ENCODE results near the gene PTCSC3.

PTCSC3 gene

GRCh38 chr14:36176524-36176923 lies at the start of gene PTCSC3:
TSS of gene PTCSC3 (minus strand) at chr14:36176722.
- Histone ChIP-seq H3K27me3 (ENCODE audit: control insufficient read depth in 2 of 2, insufficient read depth in 2 of 2, low read length in 2 of 2) (no peaks in the 10 kb centered on the region), H3K9ac (ENCODE audit: low read depth in 1 of 2, low read length in 2 of 2) (no peak within 1 kb of the TSS), H3K4me1 (ENCODE audit: control insufficient read depth in 2 of 2, insufficient read depth in 2 of 2, low read length in 2 of 2) (no peaks in the 10 kb centered on the region), H3K36me3 (ENCODE audit: control insufficient read depth in 2 of 2, insufficient read depth in 2 of 2, low read length in 2 of 2) (no peaks in the 10 kb centered on the region), H3K4me3 (ENCODE audit: low read length in 2 of 2) (no peak within 1 kb of the TSS), H3K9me3 (ENCODE audit: control insufficient read depth in 2 of 2, low read length in 2 of 2) (no peaks in the 10 kb centered on the region), H3K27ac (ENCODE audit: low read depth in 2 of 2, low read length in 2 of 2) (no peak within 1 kb of the TSS)

DNA sequence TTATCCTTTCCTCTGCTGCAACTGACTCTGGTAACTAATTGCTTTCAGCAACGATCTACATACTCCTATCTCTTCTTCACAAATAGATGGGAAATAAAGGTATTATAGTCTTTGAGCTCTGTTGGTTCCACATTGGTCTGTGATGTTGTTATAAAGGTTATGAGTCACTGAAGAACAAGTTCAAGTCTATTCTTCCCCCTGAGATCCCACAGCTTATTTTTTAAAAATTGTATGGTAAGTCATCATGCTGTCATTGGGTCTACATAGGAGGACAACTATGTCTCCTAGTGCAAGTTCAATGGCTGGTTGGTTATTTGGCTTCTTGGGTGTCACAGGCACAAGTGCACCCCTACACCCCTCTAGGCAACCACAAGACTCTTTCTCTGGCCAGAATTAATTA lies 49.6 kb upstream of the PTCSC3 start:
- no peaks in the 10 kb centered on the region for H3K9me3 ChIP-seq (ENCODE audit: control insufficient read depth in 2 of 2, low read length in 2 of 2)
- H3K27ac ChIP-seq (ENCODE audit: low read depth in 2 of 2, low read length in 2 of 2) = no peak overlapping the region
- no peak overlapping the region for H3K4me3 ChIP-seq (ENCODE audit: low read length in 2 of 2)

GRCh38 chr14:36224176-36224575 lies 47.7 kb upstream of the PTCSC3 start:
- Histone ChIP-seq H3K4me1 (ENCODE audit: control insufficient read depth in 2 of 2, insufficient read depth in 2 of 2, low read length in 2 of 2) (peaks cover 6 to 14% of the 10 kb centered on the region in 2 donors), H3K4me3 (ENCODE audit: low read length in 2 of 2) (no peak overlapping the region), H3K27me3 (ENCODE audit: control insufficient read depth in 2 of 2, insufficient read depth in 2 of 2, low read length in 2 of 2) (no peaks in the 10 kb centered on the region), H3K27ac (ENCODE audit: low read depth in 2 of 2, low read length in 2 of 2) (no peak overlapping the region), H3K9me3 (ENCODE audit: control insufficient read depth in 2 of 2, low read length in 2 of 2) (no peaks in the 10 kb centered on the region), H3K9ac (ENCODE audit: low read depth in 1 of 2, low read length in 2 of 2) (no peak overlapping the region), H3K36me3 (ENCODE audit: control insufficient read depth in 2 of 2, insufficient read depth in 2 of 2, low read length in 2 of 2) (no peaks in the 10 kb centered on the region)

More for the DNA sequence above, 49.6 kb upstream of the PTCSC3 start:
- H3K9ac ChIP-seq (ENCODE audit: low read depth in 1 of 2, low read length in 2 of 2) = no peak overlapping the region
- no peaks in the 10 kb centered on the region for H3K36me3 ChIP-seq (ENCODE audit: control insufficient read depth in 2 of 2, insufficient read depth in 2 of 2, low read length in 2 of 2)
- no peaks in the 10 kb centered on the region for H3K27me3 ChIP-seq (ENCODE audit: control insufficient read depth in 2 of 2, insufficient read depth in 2 of 2, low read length in 2 of 2)
- peaks cover 6 to 14% of the 10 kb centered on the region in 2 donors for H3K4me1 ChIP-seq (ENCODE audit: control insufficient read depth in 2 of 2, insufficient read depth in 2 of 2, low read length in 2 of 2)

DNA sequence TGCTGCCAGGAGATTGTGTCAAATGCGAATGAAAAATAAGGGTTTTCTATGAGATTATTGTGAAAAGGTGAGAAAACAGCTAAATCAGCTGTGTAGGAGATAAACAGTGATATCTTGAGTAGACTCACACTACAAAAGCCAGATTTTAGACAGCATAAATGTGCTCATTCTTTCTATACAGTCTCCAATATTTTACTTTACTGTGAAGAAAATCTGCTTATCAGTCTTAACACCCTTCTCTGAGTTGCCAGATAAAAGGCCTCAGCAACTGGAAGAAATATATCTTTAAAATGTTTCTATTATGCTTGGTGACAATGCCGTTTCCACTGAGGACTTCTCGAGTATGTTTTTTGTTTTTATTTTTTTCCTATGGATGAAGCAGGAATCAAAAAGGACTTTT lies 47.0 kb upstream of the PTCSC3 start:
- no peak overlapping the region for H3K9ac ChIP-seq (ENCODE audit: low read depth in 1 of 2, low read length in 2 of 2)
- H3K9me3 ChIP-seq (ENCODE audit: control insufficient read depth in 2 of 2, low read length in 2 of 2) = no peaks in the 10 kb centered on the region
- peaks cover 6 to 14% of the 10 kb centered on the region in 2 donors for H3K4me1 ChIP-seq (ENCODE audit: control insufficient read depth in 2 of 2, insufficient read depth in 2 of 2, low read length in 2 of 2)
- no peaks in the 10 kb centered on the region for H3K27me3 ChIP-seq (ENCODE audit: control insufficient read depth in 2 of 2, insufficient read depth in 2 of 2, low read length in 2 of 2)
- H3K36me3 ChIP-seq (ENCODE audit: control insufficient read depth in 2 of 2, insufficient read depth in 2 of 2, low read length in 2 of 2) = no peaks in the 10 kb centered on the region
- no peak overlapping the region for H3K27ac ChIP-seq (ENCODE audit: low read depth in 2 of 2, low read length in 2 of 2)
- no peak overlapping the region for H3K4me3 ChIP-seq (ENCODE audit: low read length in 2 of 2)

DNA sequence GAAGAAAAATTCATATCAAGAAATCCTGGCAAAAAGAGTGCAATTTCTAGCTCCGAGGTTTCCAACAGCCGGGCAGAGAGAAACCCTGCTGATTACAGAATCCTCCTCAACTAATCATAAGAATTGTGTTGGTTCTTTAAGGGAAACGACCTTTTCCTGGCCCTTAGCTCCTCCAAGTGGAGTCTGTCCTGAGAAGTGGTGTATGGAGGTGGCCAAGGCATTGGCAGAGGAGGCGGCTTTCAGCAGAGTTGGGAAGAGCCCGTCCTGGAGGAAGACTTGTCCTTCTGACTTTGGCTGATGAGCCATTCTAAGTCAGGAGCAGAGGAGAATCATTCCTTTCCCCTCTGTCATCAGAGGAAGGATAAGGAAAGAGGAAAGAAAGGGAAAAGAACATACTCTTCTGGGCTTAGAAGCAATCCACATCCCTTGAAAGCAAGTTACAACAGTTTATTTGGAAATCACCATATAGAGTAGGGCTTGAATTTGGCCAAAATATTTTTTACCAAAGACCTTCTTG lies 46.5 kb upstream of the PTCSC3 start:
- Histone ChIP-seq H3K4me3 (ENCODE audit: low read length in 2 of 2) (no peak overlapping the region), H3K9ac (ENCODE audit: low read depth in 1 of 2, low read length in 2 of 2) (no peak overlapping the region), H3K36me3 (ENCODE audit: control insufficient read depth in 2 of 2, insufficient read depth in 2 of 2, low read length in 2 of 2) (no peaks in the 10 kb centered on the region), H3K4me1 (ENCODE audit: control insufficient read depth in 2 of 2, insufficient read depth in 2 of 2, low read length in 2 of 2) (peaks cover 2 to 9% of the 10 kb centered on the region in 2 donors), H3K27ac (ENCODE audit: low read depth in 2 of 2, low read length in 2 of 2) (no peak overlapping the region), H3K27me3 (ENCODE audit: control insufficient read depth in 2 of 2, insufficient read depth in 2 of 2, low read length in 2 of 2) (no peaks in the 10 kb centered on the region), H3K9me3 (ENCODE audit: control insufficient read depth in 2 of 2, low read length in 2 of 2) (no peaks in the 10 kb centered on the region)

- no peaks in the 10 kb centered on the region for H3K36me3 ChIP-seq (ENCODE audit: control insufficient read depth in 2 of 2, insufficient read depth in 2 of 2, low read length in 2 of 2)
- no peaks in the 10 kb centered on the region for H3K27me3 ChIP-seq (ENCODE audit: control insufficient read depth in 2 of 2, insufficient read depth in 2 of 2, low read length in 2 of 2)
- H3K4me3 ChIP-seq (ENCODE audit: low read length in 2 of 2) = no peak overlapping the region
- H3K9me3 ChIP-seq (ENCODE audit: control insufficient read depth in 2 of 2, low read length in 2 of 2) = no peaks in the 10 kb centered on the region
- no peak overlapping the region for H3K27ac ChIP-seq (ENCODE audit: low read depth in 2 of 2, low read length in 2 of 2)
- peaks cover 0 to 3% of the 10 kb centered on the region in 2 donors for H3K4me1 ChIP-seq (ENCODE audit: control insufficient read depth in 2 of 2, insufficient read depth in 2 of 2, low read length in 2 of 2)
- H3K9ac ChIP-seq (ENCODE audit: low read depth in 1 of 2, low read length in 2 of 2) = no peak overlapping the region
Observed at GRCh38 chr14:36222337-36222736, 45.8 kb upstream of the PTCSC3 start.

GRCh38 chr14:36221112-36221511 lies 44.6 kb upstream of the PTCSC3 start:
- Histone ChIP-seq H3K9me3 (ENCODE audit: control insufficient read depth in 2 of 2, low read length in 2 of 2) (no peaks in the 10 kb centered on the region), H3K9ac (ENCODE audit: low read depth in 1 of 2, low read length in 2 of 2) (no peak overlapping the region), H3K4me3 (ENCODE audit: low read length in 2 of 2) (no peak overlapping the region), H3K4me1 (ENCODE audit: control insufficient read depth in 2 of 2, insufficient read depth in 2 of 2, low read length in 2 of 2) (peaks cover 0 to 5% of the 10 kb centered on the region in 2 donors), H3K36me3 (ENCODE audit: control insufficient read depth in 2 of 2, insufficient read depth in 2 of 2, low read length in 2 of 2) (no peaks in the 10 kb centered on the region), H3K27ac (ENCODE audit: low read depth in 2 of 2, low read length in 2 of 2) (no peak overlapping the region), H3K27me3 (ENCODE audit: control insufficient read depth in 2 of 2, insufficient read depth in 2 of 2, low read length in 2 of 2) (no peaks in the 10 kb centered on the region)

GRCh38 chr14:36217732-36218131 lies 41.2 kb upstream of the PTCSC3 start:
- no peak overlapping the region for H3K27ac ChIP-seq (ENCODE audit: low read depth in 2 of 2, low read length in 2 of 2)
- H3K4me3 ChIP-seq (ENCODE audit: low read length in 2 of 2) = no peak overlapping the region
- H3K27me3 ChIP-seq (ENCODE audit: control insufficient read depth in 2 of 2, insufficient read depth in 2 of 2, low read length in 2 of 2) = peaks cover 0 to 2% of the 10 kb centered on the region in 2 donors
- no peak overlapping the region for H3K9ac ChIP-seq (ENCODE audit: low read depth in 1 of 2, low read length in 2 of 2)
- no peaks in the 10 kb centered on the region for H3K9me3 ChIP-seq (ENCODE audit: control insufficient read depth in 2 of 2, low read length in 2 of 2)
- H3K4me1 ChIP-seq (ENCODE audit: control insufficient read depth in 2 of 2, insufficient read depth in 2 of 2, low read length in 2 of 2) = peaks cover 0 to 5% of the 10 kb centered on the region in 2 donors
- H3K36me3 ChIP-seq (ENCODE audit: control insufficient read depth in 2 of 2, insufficient read depth in 2 of 2, low read length in 2 of 2) = no peaks in the 10 kb centered on the region

DNA sequence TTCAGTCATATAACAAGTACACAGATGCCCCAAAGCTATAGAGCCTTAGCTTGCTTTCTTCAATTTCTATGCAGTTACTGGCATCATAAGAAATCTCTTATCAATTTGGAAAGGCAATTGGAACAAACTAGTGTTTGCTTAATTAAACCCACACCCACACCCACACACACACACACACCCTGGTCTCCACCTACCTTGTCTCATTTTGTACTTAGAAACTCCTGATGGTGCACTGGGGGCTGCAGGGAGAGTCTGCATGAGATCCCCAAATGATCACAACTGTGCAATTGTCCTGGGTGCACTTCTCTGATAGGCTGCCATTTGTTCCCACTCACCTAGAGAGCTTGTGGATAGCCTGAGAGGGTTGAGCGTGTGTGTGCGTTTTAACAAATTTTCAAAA lies 40.5 kb upstream of the PTCSC3 start:
- Histone ChIP-seq H3K4me3 (ENCODE audit: low read length in 2 of 2) (no peak overlapping the region), H3K4me1 (ENCODE audit: control insufficient read depth in 2 of 2, insufficient read depth in 2 of 2, low read length in 2 of 2) (peaks cover 0 to 5% of the 10 kb centered on the region in 2 donors), H3K9ac (ENCODE audit: low read depth in 1 of 2, low read length in 2 of 2) (no peak overlapping the region), H3K9me3 (ENCODE audit: control insufficient read depth in 2 of 2, low read length in 2 of 2) (no peaks in the 10 kb centered on the region), H3K27me3 (ENCODE audit: control insufficient read depth in 2 of 2, insufficient read depth in 2 of 2, low read length in 2 of 2) (peaks cover 0 to 2% of the 10 kb centered on the region in 2 donors), H3K36me3 (ENCODE audit: control insufficient read depth in 2 of 2, insufficient read depth in 2 of 2, low read length in 2 of 2) (no peaks in the 10 kb centered on the region), H3K27ac (ENCODE audit: low read depth in 2 of 2, low read length in 2 of 2) (no peak overlapping the region)

- no peak overlapping the region for H3K9ac ChIP-seq (ENCODE audit: low read depth in 1 of 2, low read length in 2 of 2)
- peaks cover 0 to 2% of the 10 kb centered on the region in 2 donors for H3K27me3 ChIP-seq (ENCODE audit: control insufficient read depth in 2 of 2, insufficient read depth in 2 of 2, low read length in 2 of 2)
- no peaks in the 10 kb centered on the region for H3K9me3 ChIP-seq (ENCODE audit: control insufficient read depth in 2 of 2, low read length in 2 of 2)
- H3K4me1 ChIP-seq (ENCODE audit: control insufficient read depth in 2 of 2, insufficient read depth in 2 of 2, low read length in 2 of 2) = peaks cover 0 to 5% of the 10 kb centered on the region in 2 donors
- H3K4me3 ChIP-seq (ENCODE audit: low read length in 2 of 2) = no peak overlapping the region
- no peak overlapping the region for H3K27ac ChIP-seq (ENCODE audit: low read depth in 2 of 2, low read length in 2 of 2)
- H3K36me3 ChIP-seq (ENCODE audit: control insufficient read depth in 2 of 2, insufficient read depth in 2 of 2, low read length in 2 of 2) = no peaks in the 10 kb centered on the region
Observed at GRCh38 chr14:36215217-36215598, 38.7 kb upstream of the PTCSC3 start.

Measured in mucosa of rectum (tissue), 2 donors.